Mucosa of descending colon (tissue), 3 donors: ENCODE measurements around the gene ARHGAP11A. TPM values are rescaled to one million over a fixed set of nuclear protein-coding genes. Genes with fewer than 3 reads are reported as not detected.

ENCODE experiments used
- ATAC-seq: fragments of 200-7000 bp; cut with Tn5 transposase; one replicate; pipeline ENCODE4 v1.9.1; 2020; ENCODE audit warnings: mild to moderate bottlenecking, moderate library complexity
- DNase-seq, 3 donors: peaks; one replicate each; pipeline ENCODE4 v3.0.0-alpha.2; 2020
- H3K36me3 ChIP-seq: fragments of 200-600 bp; one replicate; pipeline ENCODE4 v1.8.0; 2021; ENCODE audit warnings: low read depth, mild to moderate bottlenecking
- H3K4me1 ChIP-seq: fragments of 200-600 bp; one replicate; pipeline ENCODE4 v1.8.0; 2021; ENCODE audit warnings: low read depth, mild to moderate bottlenecking
- H3K4me3 ChIP-seq: fragments of 200-600 bp; one replicate; pipeline ENCODE4 v1.8.0; 2021; ENCODE audit warnings: mild to moderate bottlenecking
- H3K9me3 ChIP-seq: fragments of 200-600 bp; one replicate; pipeline ENCODE4 v1.8.0; 2021; ENCODE audit warnings: mild to moderate bottlenecking
- CTCF ChIP-seq: fragments of 200-600 bp; IDR thresholded peaks from one replicate; pipeline ENCODE4 v1.8.0; 2022; ENCODE audit warnings: antibody characterized with exemption, mild to moderate bottlenecking
- intact Hi-C, 2 donors: fragments of 100-400 bp; cut with DNase I in 1 of 2; cut with micrococcal nuclease in 1 of 2; formaldehyde crosslinking; loops; one replicate each; pipeline versions ENCODE4 v1.11.0 to v1.11.1; 2022; cut with DNase I, micrococcal nuclease
- total RNA-seq, 3 donors: library from RNA; stranded (reverse); fragmentation: NEBNext Ultra II Directional in 2 of 3; extraction: Animal tissue kit (Norgen Biotek cat#: 25700) in 2 of 3; gene quantifications; one replicate each; pipeline versions ENCODE4 v1.2.1 to v1.2.4, GENCODE V29; 2021 to 2023
- donor health status: DM: no; HTN: no; CAD: no; lungs with moderate emphysema.
- donor health status: DM: no; HTN: no; CAD: no.
- donor health status: DM: no; HTN: yes; CAD: no.

ARHGAP11A gene
- total RNA-seq, 3 donors from 2014 or later, result 5.6 to 23.8 (median 7.7) TPM

- no peak for TF ChIP-seq CTCF
- ATAC-seq (no peak), DNase-seq (no peak)
- intact Hi-C loops, result no loop called here
- Histone ChIP-seq H3K4me3 (no peak overlapping the region), H3K9me3 (no peaks in the 10 kb centered on the region), H3K4me1 (no peaks in the 10 kb centered on the region), H3K36me3 (no peaks in the 10 kb centered on the region)
These were observed 28.7 kb downstream of the ARHGAP11A start for GRCh38 chr15:32643907-32644445.

GRCh38 chr15:32646291-32646690, 31.0 kb downstream of the ARHGAP11A start:
- no peak overlapping the region for H3K4me3 ChIP-seq
- TF ChIP-seq CTCF, result no peak
- no peaks in the 10 kb centered on the region for H3K36me3 ChIP-seq
- DNase-seq (no peak), ATAC-seq (no peak)
- intact Hi-C loops, result no loop called here
- no peaks in the 10 kb centered on the region for H3K4me1 ChIP-seq
- no peaks in the 10 kb centered on the region for H3K9me3 ChIP-seq

- no peak for TF ChIP-seq CTCF
- H3K4me3 ChIP-seq, result no peak overlapping the region
- intact Hi-C loops, result no loop called here
- ATAC-seq, result peak; percentile 47
- no peaks in the 10 kb centered on the region for H3K4me1 ChIP-seq
- no peaks in the 10 kb centered on the region for H3K9me3 ChIP-seq
- DNase-seq, result no peak
- H3K36me3 ChIP-seq, result no peaks in the 10 kb centered on the region
These were observed 34.0 kb downstream of the ARHGAP11A start for GRCh38 chr15:32649342-32649741.

GRCh38 chr15:32651229-32651837, 36.0 kb downstream of the ARHGAP11A start:
- no peaks in the 10 kb centered on the region for H3K4me1 ChIP-seq
- no peaks in the 10 kb centered on the region for H3K9me3 ChIP-seq
- no peaks in the 10 kb centered on the region for H3K36me3 ChIP-seq
- intact Hi-C loops, result no loop called here
- no peak overlapping the region for H3K4me3 ChIP-seq
- DNase-seq (peak in 2 of 3 donors; percentile 57 to 58), ATAC-seq (peak; percentile 96)
- peak; percentile 92 for TF ChIP-seq CTCF

GRCh38 chr15:32652178-32652577, 36.9 kb downstream of the ARHGAP11A start:
- Histone ChIP-seq H3K4me1 (no peaks in the 10 kb centered on the region), H3K36me3 (no peaks in the 10 kb centered on the region), H3K4me3 (no peak overlapping the region), H3K9me3 (no peaks in the 10 kb centered on the region)
- TF ChIP-seq CTCF, result no peak
- intact Hi-C loops, result no loop called here
- ATAC-seq (no peak), DNase-seq (no peak)
